Glutamatergic neuron (in vitro differentiated cells): ENCODE data around the gene ATP8B4. TPM values are rescaled to one million over a fixed set of nuclear protein-coding genes. Genes with fewer than 3 reads are reported as not detected.

Experiments used
- DNase-seq: peaks from one replicate; pipeline ENCODE4 v3.0.0; 2022
- H3K27ac Mint-ChIP-seq: one replicate; pipeline ENCODE4 v1.8.0; 2020; ENCODE audit warnings: mild to moderate bottlenecking, mixed read lengths, inconsistent platforms; ENCODE audit not compliant: unreplicated experiment
- H3K27me3 Mint-ChIP-seq: one replicate; pipeline ENCODE4 v1.8.0; 2020; ENCODE audit warnings: mild to moderate bottlenecking, moderate library complexity, mixed read lengths, inconsistent platforms; ENCODE audit not compliant: unreplicated experiment
- H3K36me3 Mint-ChIP-seq: one replicate; pipeline ENCODE4 v1.8.0; 2020; ENCODE audit warnings: mild to moderate bottlenecking, mixed read lengths, inconsistent platforms; ENCODE audit not compliant: unreplicated experiment
- H3K4me1 Mint-ChIP-seq: one replicate; pipeline ENCODE4 v1.8.0; 2020; ENCODE audit warnings: mild to moderate bottlenecking, low read depth, mixed read lengths, inconsistent platforms; ENCODE audit not compliant: unreplicated experiment
- H3K4me3 Mint-ChIP-seq: one replicate; pipeline ENCODE4 v1.8.0; 2020; ENCODE audit warnings: mild to moderate bottlenecking, mixed read lengths, inconsistent platforms; ENCODE audit not compliant: unreplicated experiment
- H3K9me3 Mint-ChIP-seq: one replicate; pipeline ENCODE4 v1.8.0; 2020; ENCODE audit warnings: mild to moderate bottlenecking, moderate library complexity, mixed read lengths, inconsistent platforms; ENCODE audit not compliant: unreplicated experiment
- CTCF ChIP-seq: fragments of 200-600 bp; sonication (generic); IDR thresholded peaks from one replicate; pipeline ENCODE4 v1.5.0; 2021; ENCODE audit not compliant: partially characterized antibody, unreplicated experiment
- total RNA-seq: library from RNA; stranded (reverse); fragmentation: NEBNext Ultra II Directional; extraction: Animal tissue kit (Norgen Biotek cat#: 25700); gene quantifications from one replicate; pipeline ENCODE4 v1.2.1, GENCODE V29; 2021; ENCODE audit not compliant: unreplicated experiment

Gene ATP8B4
- total RNA-seq, 1 donor from 2014 or later, result not detected

DNA sequence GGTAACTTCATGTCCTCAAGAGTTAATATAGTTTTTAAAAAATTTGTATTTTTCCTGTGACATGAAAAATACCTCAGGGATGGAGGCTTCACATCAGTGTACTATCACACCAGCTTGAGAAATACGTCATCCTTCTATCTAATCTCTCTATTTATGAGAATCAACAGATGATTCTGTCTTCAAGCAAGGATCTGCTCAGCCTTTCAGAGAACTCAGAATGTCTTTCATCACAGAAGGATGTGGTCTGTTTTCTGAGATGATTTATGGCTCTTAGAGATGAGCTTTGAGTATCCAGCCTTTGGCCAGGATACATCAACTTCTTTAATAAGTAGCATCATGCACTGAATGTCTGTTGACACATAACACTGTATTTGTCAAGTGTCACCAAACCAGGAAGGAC lies 304.3 kb downstream of the ATP8B4 start:
- no peak overlapping the region for H3K27ac Mint-ChIP-seq
- TF ChIP-seq CTCF, result no peak
- no peaks in the 10 kb centered on the region for H3K27me3 Mint-ChIP-seq
- DNase-seq, result no peak
- H3K9me3 Mint-ChIP-seq, result peaks cover 3% of the 10 kb centered on the region
- no peaks in the 10 kb centered on the region for H3K4me1 Mint-ChIP-seq
- H3K4me3 Mint-ChIP-seq, result no peak overlapping the region
- H3K36me3 Mint-ChIP-seq, result no peaks in the 10 kb centered on the region

GRCh38 chr15:49813625-49814024 lies 305.4 kb downstream of the ATP8B4 start:
- no peak for DNase-seq
- Mint-ChIP-seq H3K27me3 (no peaks in the 10 kb centered on the region), H3K9me3 (peaks cover 3% of the 10 kb centered on the region), H3K36me3 (no peaks in the 10 kb centered on the region), H3K4me3 (no peak overlapping the region), H3K4me1 (no peaks in the 10 kb centered on the region), H3K27ac (peak overlapping the region; percentile 31)
- TF ChIP-seq CTCF, result no peak

DNA sequence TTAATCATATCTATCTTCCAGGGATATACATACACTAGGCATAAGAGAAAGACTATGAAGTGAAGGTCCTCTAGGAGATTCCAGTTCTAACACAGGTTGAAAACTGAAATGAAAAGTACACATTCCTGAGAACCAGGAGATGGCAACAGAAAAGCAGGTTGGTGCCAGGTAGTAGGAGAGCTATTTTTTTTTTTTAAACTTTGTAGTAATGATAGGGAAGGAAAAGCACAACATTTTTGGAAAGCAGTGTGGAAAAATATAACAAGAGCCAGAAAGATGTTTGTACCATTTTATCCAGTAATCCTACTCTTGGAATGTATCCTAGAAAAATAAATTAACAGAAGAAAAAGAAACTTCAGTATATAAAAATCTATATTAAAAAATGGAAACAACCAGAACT lies 308.3 kb downstream of the ATP8B4 start:
- Mint-ChIP-seq H3K4me3 (no peak overlapping the region), H3K9me3 (peaks cover 3% of the 10 kb centered on the region), H3K4me1 (no peaks in the 10 kb centered on the region), H3K36me3 (no peaks in the 10 kb centered on the region), H3K27me3 (no peaks in the 10 kb centered on the region), H3K27ac (no peak overlapping the region)
- DNase-seq, result no peak
- no peak for TF ChIP-seq CTCF

DNA sequence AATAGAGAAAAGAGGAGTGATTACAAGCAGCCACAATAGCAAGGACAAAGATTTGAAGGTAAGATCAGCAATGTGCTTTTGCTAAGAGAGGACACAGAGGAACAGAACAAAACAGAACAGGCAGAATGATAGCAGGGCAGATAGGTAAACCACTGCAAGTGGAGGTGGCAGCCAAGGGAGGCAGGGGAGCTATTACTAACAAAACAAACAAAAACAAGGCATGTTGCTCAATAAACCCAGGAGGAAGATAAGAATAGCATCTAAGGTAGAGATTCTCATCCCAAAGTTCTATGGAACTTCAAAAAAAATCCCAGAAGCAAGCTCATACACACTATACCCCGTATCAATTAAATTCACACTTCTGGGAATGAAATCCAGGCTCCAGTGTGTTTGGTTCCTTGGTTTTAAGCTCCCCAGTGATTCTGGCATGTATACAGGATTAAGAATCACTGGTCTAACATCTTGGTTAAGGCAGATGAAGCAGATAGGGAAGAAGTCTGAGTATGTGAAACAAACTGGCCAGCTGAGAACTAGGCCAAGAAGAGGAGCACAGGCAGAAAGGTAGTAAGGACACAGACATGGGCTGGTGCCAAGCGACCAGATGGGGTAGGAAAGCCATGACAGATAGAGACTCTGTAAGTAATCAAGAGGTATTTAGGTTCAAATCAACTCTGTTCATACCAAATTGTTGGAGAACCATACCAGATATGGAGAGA lies 309.0 kb downstream of the ATP8B4 start:
- TF ChIP-seq CTCF, result no peak
- no peaks in the 10 kb centered on the region for H3K4me1 Mint-ChIP-seq

GRCh38 chr15:49808341-49808740 lies 310.7 kb downstream of the ATP8B4 start:
- Mint-ChIP-seq H3K36me3 (no peaks in the 10 kb centered on the region), H3K4me1 (no peaks in the 10 kb centered on the region), H3K27me3 (no peaks in the 10 kb centered on the region), H3K4me3 (no peak overlapping the region), H3K9me3 (no peaks in the 10 kb centered on the region), H3K27ac (no peak overlapping the region)
- no peak for DNase-seq
- no peak for TF ChIP-seq CTCF

More for the DNA sequence above, 309.0 kb downstream of the ATP8B4 start:
- no peaks in the 10 kb centered on the region for H3K36me3 Mint-ChIP-seq
- DNase-seq, result no peak
- no peaks in the 10 kb centered on the region for H3K27me3 Mint-ChIP-seq
- no peak overlapping the region for H3K4me3 Mint-ChIP-seq
- H3K27ac Mint-ChIP-seq, result no peak overlapping the region
- peaks cover 3% of the 10 kb centered on the region for H3K9me3 Mint-ChIP-seq

Other genes with a start within 250 kb of the ATP8B4 start
- not detected for gene SLC27A2, start 63.0 kb upstream of the ATP8B4 start, total RNA-seq
- not detected for gene HDC, start 146.5 kb upstream of the ATP8B4 start, total RNA-seq
- 23.9 TPM for gene GABPB1, start 236.0 kb upstream of the ATP8B4 start, total RNA-seq